GM12864 (cell line): ENCODE data around the gene PALLD.

Experiments
- DNase-seq: peaks from one replicate; pipeline ENCODE4 v3.0.0-alpha.2; 2011; ENCODE audit warnings: low read depth
- H3K4me3 ChIP-seq: 2 replicates; pipeline ENCODE4 v1.5.1; 2011; ENCODE audit warnings: mild to moderate bottlenecking, low read depth, low read length, control low read depth
- TF ChIP-seq, protein P1 (sequence below): IDR thresholded peaks from 2 replicates; pipeline ENCODE4 v1.5.1; 2011; ENCODE audit warnings: low read depth, mild to moderate bottlenecking, moderate library complexity, low read length, control low read depth, inconsistent platforms; ENCODE audit errors: missing control alignments

The PALLD gene

DNA sequence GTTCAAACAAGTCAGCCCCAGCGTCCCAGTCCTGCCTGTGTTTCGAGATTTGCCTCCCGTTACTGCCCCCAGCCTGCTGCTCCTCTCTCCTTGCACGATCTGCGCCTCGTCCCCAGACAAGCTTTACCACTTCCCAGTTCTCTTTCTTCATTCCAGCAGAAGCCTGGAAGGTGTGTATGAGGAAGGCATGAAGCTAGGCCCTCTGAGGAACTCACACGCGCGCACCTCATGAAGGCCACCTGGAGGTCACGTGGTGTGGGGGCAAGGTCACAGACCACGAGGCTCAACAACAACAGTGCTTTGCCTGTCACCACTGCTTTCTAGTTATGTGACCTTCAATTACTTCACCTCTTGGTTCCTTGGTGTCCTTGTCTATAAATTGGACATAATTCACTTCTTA lies 181.0 kb downstream of the PALLD start:
- no peak overlapping the region for H3K4me3 ChIP-seq
- no peak for DNase-seq
- TF ChIP-seq, protein P1, sequence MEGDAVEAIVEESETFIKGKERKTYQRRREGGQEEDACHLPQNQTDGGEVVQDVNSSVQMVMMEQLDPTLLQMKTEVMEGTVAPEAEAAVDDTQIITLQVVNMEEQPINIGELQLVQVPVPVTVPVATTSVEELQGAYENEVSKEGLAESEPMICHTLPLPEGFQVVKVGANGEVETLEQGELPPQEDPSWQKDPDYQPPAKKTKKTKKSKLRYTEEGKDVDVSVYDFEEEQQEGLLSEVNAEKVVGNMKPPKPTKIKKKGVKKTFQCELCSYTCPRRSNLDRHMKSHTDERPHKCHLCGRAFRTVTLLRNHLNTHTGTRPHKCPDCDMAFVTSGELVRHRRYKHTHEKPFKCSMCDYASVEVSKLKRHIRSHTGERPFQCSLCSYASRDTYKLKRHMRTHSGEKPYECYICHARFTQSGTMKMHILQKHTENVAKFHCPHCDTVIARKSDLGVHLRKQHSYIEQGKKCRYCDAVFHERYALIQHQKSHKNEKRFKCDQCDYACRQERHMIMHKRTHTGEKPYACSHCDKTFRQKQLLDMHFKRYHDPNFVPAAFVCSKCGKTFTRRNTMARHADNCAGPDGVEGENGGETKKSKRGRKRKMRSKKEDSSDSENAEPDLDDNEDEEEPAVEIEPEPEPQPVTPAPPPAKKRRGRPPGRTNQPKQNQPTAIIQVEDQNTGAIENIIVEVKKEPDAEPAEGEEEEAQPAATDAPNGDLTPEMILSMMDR = no peak

DNA sequence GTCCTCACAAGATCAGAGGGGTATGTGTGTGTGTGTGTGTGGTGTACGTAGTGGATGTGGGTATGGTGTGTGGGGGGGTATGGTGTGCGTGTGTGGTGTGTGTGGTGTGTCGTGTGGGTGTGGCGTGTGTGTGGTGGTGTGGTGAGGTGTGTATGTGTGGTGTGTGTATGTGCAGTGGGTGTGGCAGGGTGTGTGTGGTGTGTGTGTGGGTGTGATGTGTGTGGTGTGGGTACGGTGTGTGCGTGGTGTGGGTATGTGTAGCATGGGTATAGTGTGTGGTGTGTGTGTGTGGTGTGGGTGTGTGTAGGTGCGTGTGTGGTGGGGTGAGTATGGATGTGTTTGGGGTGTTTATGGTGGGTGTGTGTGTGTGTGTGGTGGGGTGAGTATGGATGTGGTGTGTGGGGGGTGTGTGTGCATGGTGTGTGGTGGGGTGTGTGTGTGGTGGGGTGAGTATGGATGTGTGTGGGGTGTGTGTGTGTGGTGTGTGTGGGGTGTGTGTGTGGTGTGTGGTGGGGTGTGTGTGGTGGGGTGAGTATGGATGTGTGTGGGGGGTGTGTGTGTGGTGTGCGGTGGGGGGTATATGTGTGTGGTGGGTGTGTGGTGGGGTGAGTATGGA lies 182.0 kb downstream of the PALLD start:
- no peak for DNase-seq
- H3K4me3 ChIP-seq = no peak overlapping the region
- TF ChIP-seq, protein P1 = no peak

- no peak for DNase-seq
- H3K4me3 ChIP-seq = no peak overlapping the region
- TF ChIP-seq, protein P1 = no peak
These were observed 182.5 kb downstream of the PALLD start for GRCh38 chr4:168679397-168679796.

- TF ChIP-seq, protein P1 = no peak
- no peak overlapping the region for H3K4me3 ChIP-seq
These were observed 183.0 kb downstream of the PALLD start for GRCh38 chr4:168679819-168680218.

DNA sequence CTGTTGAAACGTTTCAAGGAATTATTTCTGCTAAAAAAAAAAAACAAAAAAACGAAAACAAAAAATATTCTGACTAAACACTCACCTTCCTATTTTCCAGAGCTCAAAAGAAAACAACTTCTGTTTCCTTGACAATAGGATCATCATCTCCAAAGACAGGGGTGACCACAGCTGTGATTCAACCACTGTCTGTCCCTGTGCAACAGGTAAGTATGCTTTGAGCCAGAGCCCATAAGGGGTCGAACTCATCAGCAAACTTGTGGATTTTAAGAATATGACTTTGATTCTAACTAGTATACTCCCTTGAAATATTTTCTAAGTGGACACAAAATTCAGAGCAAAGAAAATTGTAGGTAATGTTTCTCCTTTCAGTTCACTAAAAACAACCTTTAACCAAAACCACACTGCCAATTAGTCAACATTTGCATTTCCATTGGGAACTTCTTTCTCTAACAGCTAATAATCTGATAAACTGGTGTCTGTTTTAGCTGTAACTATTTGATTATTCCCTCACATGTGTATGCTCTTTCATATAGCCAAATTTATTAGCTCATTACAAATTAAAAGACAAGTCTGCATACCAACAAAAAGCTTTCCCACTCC lies 186.1 kb downstream of the PALLD start:
- no peak for DNase-seq
- no peak overlapping the region for H3K4me3 ChIP-seq
- TF ChIP-seq, protein P1 = no peak

More at GRCh38 chr4:168679819-168680218, 183.0 kb downstream of the PALLD start:
- DNase-seq = no peak

- TF ChIP-seq, protein P1 = no peak
These were observed 186.7 kb downstream of the PALLD start for GRCh38 chr4:168683595-168683994.

More at GRCh38 chr4:168683595-168683994, 186.7 kb downstream of the PALLD start:
- H3K4me3 ChIP-seq = no peak overlapping the region
- DNase-seq = no peak
